ENCODE measurements around the gene IGF2BP2. TPM values are rescaled to one million over a fixed set of nuclear protein-coding genes. Genes with fewer than 3 reads are reported as not detected.

The IGF2BP2 gene
- total RNA-seq, 2 donors from 2014 or later, result 11.0 to 19.2 TPM

DNA sequence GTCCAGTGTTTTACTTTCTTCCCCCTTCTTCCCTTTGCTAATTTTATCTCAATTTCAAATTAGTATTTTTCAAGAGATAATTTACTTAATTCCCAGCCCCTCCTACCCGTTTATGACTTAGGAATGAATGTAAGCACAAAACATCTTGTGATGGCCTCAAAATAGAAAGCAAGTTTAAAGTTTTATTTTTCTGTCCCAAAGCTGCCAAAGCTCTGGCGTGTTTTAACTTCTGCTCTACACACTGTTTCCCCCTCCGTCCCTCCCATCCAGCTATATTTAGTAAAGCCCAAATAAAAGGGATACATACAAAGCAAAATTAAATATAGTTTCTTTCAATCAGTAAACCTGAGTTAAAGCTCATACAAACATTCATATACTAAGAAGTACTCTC lies 59.9 kb downstream of the IGF2BP2 start:
- no peak for DNase-seq (ENCODE audit: low spot score)
- H3K27ac ChIP-seq, result peak overlapping the region; percentile 6 to 11
- H3K36me3 ChIP-seq, result no peaks in the 10 kb centered on the region
- no peaks in the 10 kb centered on the region for H3K27me3 ChIP-seq
- H3K4me3 ChIP-seq, result no peak overlapping the region
- H3K9me3 ChIP-seq, result no peaks in the 10 kb centered on the region
- H3K4me1 ChIP-seq, result peaks cover 0 to 25% of the 10 kb centered on the region in 2 donors
- TF ChIP-seq, protein P1, sequence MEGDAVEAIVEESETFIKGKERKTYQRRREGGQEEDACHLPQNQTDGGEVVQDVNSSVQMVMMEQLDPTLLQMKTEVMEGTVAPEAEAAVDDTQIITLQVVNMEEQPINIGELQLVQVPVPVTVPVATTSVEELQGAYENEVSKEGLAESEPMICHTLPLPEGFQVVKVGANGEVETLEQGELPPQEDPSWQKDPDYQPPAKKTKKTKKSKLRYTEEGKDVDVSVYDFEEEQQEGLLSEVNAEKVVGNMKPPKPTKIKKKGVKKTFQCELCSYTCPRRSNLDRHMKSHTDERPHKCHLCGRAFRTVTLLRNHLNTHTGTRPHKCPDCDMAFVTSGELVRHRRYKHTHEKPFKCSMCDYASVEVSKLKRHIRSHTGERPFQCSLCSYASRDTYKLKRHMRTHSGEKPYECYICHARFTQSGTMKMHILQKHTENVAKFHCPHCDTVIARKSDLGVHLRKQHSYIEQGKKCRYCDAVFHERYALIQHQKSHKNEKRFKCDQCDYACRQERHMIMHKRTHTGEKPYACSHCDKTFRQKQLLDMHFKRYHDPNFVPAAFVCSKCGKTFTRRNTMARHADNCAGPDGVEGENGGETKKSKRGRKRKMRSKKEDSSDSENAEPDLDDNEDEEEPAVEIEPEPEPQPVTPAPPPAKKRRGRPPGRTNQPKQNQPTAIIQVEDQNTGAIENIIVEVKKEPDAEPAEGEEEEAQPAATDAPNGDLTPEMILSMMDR (IDR thresholded peaks at IDR 0.05), result no peak

DNA sequence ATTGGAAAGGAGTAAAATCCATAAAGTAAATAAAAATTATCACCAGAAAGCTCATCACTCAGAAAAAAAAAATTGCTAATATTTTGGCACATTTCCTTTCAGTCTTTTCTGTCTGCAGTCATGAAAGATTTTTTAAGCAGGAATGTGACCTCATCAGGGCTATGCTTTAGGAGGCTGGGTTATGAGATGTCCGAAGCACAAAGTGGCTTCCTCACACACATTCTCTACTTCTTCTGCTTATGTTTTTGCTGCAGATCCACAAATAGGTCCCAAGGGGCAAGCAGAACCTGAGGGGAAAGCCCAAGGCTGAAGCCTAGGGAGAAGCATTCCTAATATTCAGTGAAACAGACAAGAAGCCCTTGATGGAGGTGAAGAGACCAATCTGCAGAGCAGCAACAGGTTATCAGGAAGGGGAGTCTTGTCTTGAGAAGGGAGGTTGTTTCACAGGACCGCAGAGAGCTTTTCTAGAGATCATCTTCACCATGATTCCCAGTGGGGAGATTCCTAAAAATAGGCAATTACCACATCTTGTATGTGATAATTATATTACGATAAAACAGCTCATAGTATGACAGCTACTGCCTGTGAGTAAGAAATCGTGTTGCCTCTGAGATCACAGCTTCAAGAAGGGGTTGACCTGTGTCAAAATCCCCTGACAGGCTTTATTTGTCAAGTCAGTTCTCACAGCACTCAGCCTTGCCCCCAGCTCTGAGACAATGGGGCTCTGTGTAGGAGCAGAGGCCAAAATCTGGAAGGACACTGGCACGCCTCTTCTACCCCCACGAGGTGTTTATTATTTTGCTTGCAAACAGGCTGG lies 60.5 kb downstream of the IGF2BP2 start:
- no peak for DNase-seq (ENCODE audit: low spot score)
- TF ChIP-seq, protein P1 (IDR thresholded peaks at IDR 0.05), result no peak
- peak overlapping the region; percentile 6 to 11 for H3K27ac ChIP-seq
- H3K27me3 ChIP-seq, result no peaks in the 10 kb centered on the region
- no peaks in the 10 kb centered on the region for H3K9me3 ChIP-seq
- no peak overlapping the region for H3K4me3 ChIP-seq
- no peaks in the 10 kb centered on the region for H3K36me3 ChIP-seq
- peaks cover 0 to 26% of the 10 kb centered on the region in 2 donors for H3K4me1 ChIP-seq

DNA sequence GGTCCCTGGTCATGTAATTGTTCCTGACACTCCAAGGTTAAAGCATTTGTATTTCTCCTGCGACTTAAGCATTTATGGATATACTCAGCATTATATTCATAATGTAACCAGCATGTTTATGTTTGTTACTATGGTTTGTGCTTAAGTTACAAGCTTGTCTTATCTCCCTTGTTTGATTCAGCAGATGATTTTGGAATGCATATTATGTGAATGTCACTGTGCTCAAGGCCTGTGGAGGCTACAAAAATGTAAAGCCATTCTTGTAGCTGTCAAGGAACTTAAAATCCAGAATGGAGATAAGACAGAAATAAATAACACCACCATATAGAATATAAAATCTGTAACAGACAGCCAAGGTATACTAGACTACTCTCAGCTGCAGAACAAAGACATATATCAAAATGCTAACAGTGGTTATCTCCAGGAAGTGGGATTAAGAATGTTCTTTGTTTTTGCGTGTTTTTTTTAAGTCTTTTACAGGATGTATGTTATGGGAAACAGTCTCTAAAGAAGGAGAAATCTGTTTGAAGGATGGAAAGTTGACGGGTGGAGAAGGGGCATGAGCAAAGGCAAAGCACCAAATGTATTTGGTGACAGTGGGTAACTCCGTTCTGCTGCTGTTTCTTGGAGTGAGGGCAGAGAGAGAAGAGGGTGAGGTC lies 61.4 kb downstream of the IGF2BP2 start:
- TF ChIP-seq, protein P1 (IDR thresholded peaks at IDR 0.05), result no peak
- Histone ChIP-seq H3K4me3 (no peak overlapping the region), H3K9me3 (no peaks in the 10 kb centered on the region), H3K27ac (no peak overlapping the region), H3K4me1 (peaks cover 0 to 26% of the 10 kb centered on the region in 2 donors), H3K27me3 (no peaks in the 10 kb centered on the region), H3K36me3 (no peaks in the 10 kb centered on the region)
- DNase-seq (ENCODE audit: low spot score), result no peak

DNA sequence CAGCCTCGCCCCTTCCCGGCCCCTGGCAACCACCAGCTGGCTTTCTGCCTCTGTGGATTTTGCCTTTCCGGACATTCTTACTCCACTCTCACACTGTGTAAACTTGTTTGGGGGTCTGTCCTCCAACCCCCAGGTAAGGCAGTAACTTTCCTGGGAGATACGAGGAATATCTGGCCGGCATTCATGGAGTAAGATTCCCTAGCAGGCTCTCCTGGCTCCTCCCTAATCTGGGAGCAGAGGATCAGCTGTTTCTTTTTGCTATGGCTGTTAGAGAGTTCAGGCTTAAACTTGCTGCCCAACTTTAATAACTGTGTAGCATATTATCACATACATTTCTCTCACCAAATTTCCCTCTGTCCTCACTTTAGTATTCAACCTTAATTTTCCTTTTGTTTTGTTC lies 64.3 kb downstream of the IGF2BP2 start:
- no peak for DNase-seq (ENCODE audit: low spot score)
- H3K4me3 ChIP-seq, result peak overlapping the region in 1 of 2 donors; percentile 33
- no peaks in the 10 kb centered on the region for H3K36me3 ChIP-seq
- TF ChIP-seq, protein P1 (IDR thresholded peaks at IDR 0.05), result no peak
- peaks cover 0 to 26% of the 10 kb centered on the region in 2 donors for H3K4me1 ChIP-seq
- no peaks in the 10 kb centered on the region for H3K9me3 ChIP-seq
- no peaks in the 10 kb centered on the region for H3K27me3 ChIP-seq
- H3K27ac ChIP-seq, result no peak overlapping the region

DNA sequence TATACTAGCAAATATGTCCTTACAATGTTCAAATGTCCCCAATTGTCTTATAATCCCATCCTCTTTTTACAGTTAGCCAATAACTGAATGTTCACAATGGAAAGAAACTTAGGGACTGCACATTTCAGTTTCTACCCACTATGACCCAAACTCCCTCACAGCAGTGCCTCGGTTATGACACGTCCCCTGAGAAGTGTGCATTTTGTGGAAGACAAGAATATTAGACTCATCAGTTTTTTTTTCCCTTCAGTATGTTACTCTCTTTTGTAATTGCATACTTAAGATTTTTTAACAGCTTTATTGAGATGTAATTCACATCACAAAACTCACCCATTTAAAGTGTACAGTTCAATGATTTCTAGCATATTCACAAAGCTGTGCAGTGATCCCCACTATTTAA lies 64.8 kb downstream of the IGF2BP2 start:
- H3K27ac ChIP-seq, result no peak overlapping the region
- peaks cover 0 to 22% of the 10 kb centered on the region in 2 donors for H3K4me1 ChIP-seq
- DNase-seq (ENCODE audit: low spot score), result no peak
- TF ChIP-seq, protein P1 (IDR thresholded peaks at IDR 0.05), result no peak
- no peaks in the 10 kb centered on the region for H3K27me3 ChIP-seq
- peak overlapping the region in 1 of 2 donors; percentile 33 for H3K4me3 ChIP-seq
- H3K36me3 ChIP-seq, result no peaks in the 10 kb centered on the region
- no peaks in the 10 kb centered on the region for H3K9me3 ChIP-seq
